ENCODE results near the gene WBP2.

GRCh38 chr17:75810216-75810615, 44.9 kb downstream of the WBP2 start:
- TF ChIP-seq, protein P1, sequence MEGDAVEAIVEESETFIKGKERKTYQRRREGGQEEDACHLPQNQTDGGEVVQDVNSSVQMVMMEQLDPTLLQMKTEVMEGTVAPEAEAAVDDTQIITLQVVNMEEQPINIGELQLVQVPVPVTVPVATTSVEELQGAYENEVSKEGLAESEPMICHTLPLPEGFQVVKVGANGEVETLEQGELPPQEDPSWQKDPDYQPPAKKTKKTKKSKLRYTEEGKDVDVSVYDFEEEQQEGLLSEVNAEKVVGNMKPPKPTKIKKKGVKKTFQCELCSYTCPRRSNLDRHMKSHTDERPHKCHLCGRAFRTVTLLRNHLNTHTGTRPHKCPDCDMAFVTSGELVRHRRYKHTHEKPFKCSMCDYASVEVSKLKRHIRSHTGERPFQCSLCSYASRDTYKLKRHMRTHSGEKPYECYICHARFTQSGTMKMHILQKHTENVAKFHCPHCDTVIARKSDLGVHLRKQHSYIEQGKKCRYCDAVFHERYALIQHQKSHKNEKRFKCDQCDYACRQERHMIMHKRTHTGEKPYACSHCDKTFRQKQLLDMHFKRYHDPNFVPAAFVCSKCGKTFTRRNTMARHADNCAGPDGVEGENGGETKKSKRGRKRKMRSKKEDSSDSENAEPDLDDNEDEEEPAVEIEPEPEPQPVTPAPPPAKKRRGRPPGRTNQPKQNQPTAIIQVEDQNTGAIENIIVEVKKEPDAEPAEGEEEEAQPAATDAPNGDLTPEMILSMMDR (IDR thresholded peaks at IDR 0.05) = no peak
- no peak for TF ChIP-seq POLR2A (IDR thresholded peaks at IDR 0.05)
- TF ChIP-seq POLR2AphosphoS5 (IDR thresholded peaks at IDR 0.05) = no peak

Measured in prostate gland (tissue), 2 donors.